Subcutaneous abdominal adipose tissue (tissue), 5 donors: Measurements from ENCODE around the gene SLC22A4.

Experiments
- H3K27ac ChIP-seq: one replicate; pipeline ENCODE4 v1.7.0; 2013; ENCODE audit warnings: low read depth, mild to moderate bottlenecking, inconsistent platforms, low read length, moderate library complexity
- H3K27me3 ChIP-seq, 5 donors: one replicate each; pipeline ENCODE4 v1.7.0; 2013; ENCODE audit warnings: low read length in 5 of 5, inconsistent platforms in 1 of 5; ENCODE audit not compliant: control insufficient read depth in 5 of 5, insufficient read depth in 4 of 5
- H3K36me3 ChIP-seq, 5 donors: one replicate each; pipeline ENCODE4 v1.7.0; 2013; ENCODE audit warnings: low read length in 5 of 5; ENCODE audit not compliant: control insufficient read depth in 5 of 5, insufficient read depth in 5 of 5
- H3K4me1 ChIP-seq, 5 donors: one replicate each; pipeline ENCODE4 v1.7.0; 2013; ENCODE audit warnings: low read length in 5 of 5, mild to moderate bottlenecking in 3 of 5, moderate library complexity in 1 of 5; ENCODE audit not compliant: control insufficient read depth in 5 of 5, insufficient read depth in 5 of 5
- H3K4me3 ChIP-seq, 5 donors: one replicate each; pipeline ENCODE4 v1.7.0; 2013; ENCODE audit warnings: low read length in 5 of 5, low read depth in 1 of 5
- H3K9ac ChIP-seq, 5 donors: one replicate each; pipeline ENCODE4 v1.7.0; 2013; ENCODE audit warnings: low read length in 5 of 5, mild to moderate bottlenecking in 4 of 5, moderate library complexity in 3 of 5
- H3K9me3 ChIP-seq, 5 donors: one replicate each; pipeline ENCODE4 v1.7.0; 2013; ENCODE audit warnings: low read length in 5 of 5; ENCODE audit not compliant: control insufficient read depth in 5 of 5
- donor health status: healthy.
- donor health status: healthy.
- donor health status: healthy.
- donor health status: healthy.
- donor health status: healthy.

SLC22A4 gene

DNA sequence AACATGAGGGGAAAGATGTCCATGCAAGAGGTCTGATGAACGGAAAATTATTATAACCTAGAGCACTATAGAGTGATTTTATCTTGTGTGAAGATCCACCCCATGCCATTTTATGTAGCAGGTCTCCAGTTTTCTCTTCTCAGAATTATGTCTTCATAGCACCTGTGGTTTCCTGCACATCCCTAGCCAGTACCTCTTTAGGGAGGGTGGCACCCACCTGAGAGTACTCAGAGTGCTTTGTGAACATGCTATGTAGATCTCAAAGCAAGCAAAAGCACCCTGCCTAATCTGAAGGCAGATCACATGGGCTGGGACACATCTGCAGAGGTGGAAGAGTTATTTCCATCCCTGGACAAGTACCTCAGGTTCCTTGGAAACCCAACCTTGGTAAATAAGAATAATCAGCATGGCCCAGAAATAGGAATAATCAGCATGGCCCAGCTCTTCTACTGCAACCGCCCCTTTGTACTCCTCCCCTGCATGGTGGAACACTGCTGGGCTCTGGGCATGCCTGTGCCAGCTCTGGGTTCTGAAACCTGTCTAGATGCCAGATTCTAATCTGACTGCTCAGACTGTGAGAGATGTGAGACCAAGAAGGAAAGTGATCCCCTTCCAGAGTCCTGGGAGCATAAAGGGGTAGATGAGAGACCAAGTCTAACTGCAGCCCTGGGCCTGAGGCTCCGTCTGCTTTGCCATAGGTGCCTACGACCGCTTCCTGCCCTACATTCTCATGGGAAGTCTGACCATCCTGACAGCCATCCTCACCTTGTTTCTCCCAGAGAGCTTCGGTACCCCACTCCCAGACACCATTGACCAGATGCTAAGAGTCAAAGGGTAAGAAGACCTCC is 99.0 kb downstream of the SLC22A4 start:
- H3K36me3 ChIP-seq = peaks cover 14 to 35% (median 28%) of the 10 kb centered on the region in 5 donors
- no peak overlapping the region for H3K27ac ChIP-seq
- no peak overlapping the region for H3K4me3 ChIP-seq
- H3K9me3 ChIP-seq = no peaks in the 10 kb centered on the region
- no peak overlapping the region for H3K9ac ChIP-seq
- peaks cover 0 to 26% (median 25%) of the 10 kb centered on the region in 5 donors for H3K4me1 ChIP-seq
- no peaks in the 10 kb centered on the region for H3K27me3 ChIP-seq
